Parathyroid adenoma (tissue), 2 donors: ENCODE results near the gene ZNF496.
A peak's percentile ranks its signal among the peaks of the same experiment; 100 is the strongest.

Experiments
- H2AFZ ChIP-seq: fragments of 300-600 bp; sonication (generic); one replicate; pipeline ENCODE4 v1.7.0; 2017; ENCODE audit warnings: antibody characterized with exemption, mild to moderate bottlenecking
- H3K27ac ChIP-seq: fragments of 300-600 bp; sonication (generic); one replicate; pipeline ENCODE4 v1.7.0; 2017
- H3K27me3 ChIP-seq: fragments of 300-600 bp; sonication (generic); one replicate; pipeline ENCODE4 v1.7.0; 2017; ENCODE audit warnings: low read length; ENCODE audit not compliant: control insufficient read depth, insufficient read depth
- H3K36me3 ChIP-seq: fragments of 300-600 bp; sonication (generic); one replicate; pipeline ENCODE4 v1.7.0; 2017; ENCODE audit warnings: low read length; ENCODE audit not compliant: control insufficient read depth, insufficient read depth
- H3K4me1 ChIP-seq: fragments of 300-600 bp; sonication (generic); one replicate; pipeline ENCODE4 v1.7.0; 2017; ENCODE audit warnings: control low read depth
- H3K4me2 ChIP-seq: fragments of 300-600 bp; sonication (generic); one replicate; pipeline ENCODE4 v1.7.0; 2017; ENCODE audit warnings: low read length
- H3K4me3 ChIP-seq: fragments of 300-600 bp; sonication (generic); one replicate; pipeline ENCODE4 v1.7.0; 2017; ENCODE audit warnings: low read depth, low read length
- H3K79me2 ChIP-seq: fragments of 300-600 bp; sonication (generic); one replicate; pipeline ENCODE4 v1.7.0; 2017; ENCODE audit warnings: control low read depth
- H3K9ac ChIP-seq: fragments of 300-600 bp; sonication (generic); one replicate; pipeline ENCODE4 v1.7.0; 2017; ENCODE audit warnings: mild to moderate bottlenecking
- H3K9me3 ChIP-seq: fragments of 300-600 bp; sonication (generic); one replicate; pipeline ENCODE4 v1.7.0; 2017; ENCODE audit warnings: low read length; ENCODE audit not compliant: control insufficient read depth
- TF ChIP-seq, protein P1 (sequence below): fragments of 300-600 bp; sonication (generic); IDR thresholded peaks from one replicate; pipeline ENCODE4 v1.7.0; 2017; ENCODE audit warnings: antibody characterized with exemption, mild to moderate bottlenecking
- donor health status: primary hyperparathyroidism.

Gene ZNF496

DNA sequence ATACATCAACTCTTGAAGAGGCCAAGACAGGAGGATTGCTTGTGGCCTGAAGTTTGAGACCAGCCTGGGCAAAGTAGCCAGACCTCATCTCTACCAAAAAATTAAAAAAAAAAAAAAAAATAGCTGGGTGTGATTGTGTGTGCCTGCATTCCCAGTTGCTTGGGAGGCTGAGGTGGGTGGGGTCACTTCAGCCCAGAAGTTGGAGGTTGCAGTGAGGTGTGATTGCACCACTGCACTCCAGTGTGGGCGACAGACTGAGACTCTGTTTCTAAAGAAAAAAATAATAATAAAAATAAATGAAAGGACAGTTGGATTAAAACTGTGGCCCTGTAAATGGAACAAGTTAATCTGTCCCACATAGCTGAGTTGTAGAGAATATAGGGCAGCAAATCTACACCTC lies 18.9 kb upstream of the ZNF496 start:
- Histone ChIP-seq H3K4me2 (no peak overlapping the region), H3K27ac (no peak overlapping the region), H3K79me2 (no peaks in the 10 kb centered on the region), H3K9ac (no peak overlapping the region), H3K36me3 (no peaks in the 10 kb centered on the region), H3K27me3 (no peaks in the 10 kb centered on the region), H3K4me1 (no peaks in the 10 kb centered on the region), H2AFZ (no peak overlapping the region), H3K4me3 (no peak overlapping the region), H3K9me3 (no peaks in the 10 kb centered on the region)
- TF ChIP-seq, protein P1, sequence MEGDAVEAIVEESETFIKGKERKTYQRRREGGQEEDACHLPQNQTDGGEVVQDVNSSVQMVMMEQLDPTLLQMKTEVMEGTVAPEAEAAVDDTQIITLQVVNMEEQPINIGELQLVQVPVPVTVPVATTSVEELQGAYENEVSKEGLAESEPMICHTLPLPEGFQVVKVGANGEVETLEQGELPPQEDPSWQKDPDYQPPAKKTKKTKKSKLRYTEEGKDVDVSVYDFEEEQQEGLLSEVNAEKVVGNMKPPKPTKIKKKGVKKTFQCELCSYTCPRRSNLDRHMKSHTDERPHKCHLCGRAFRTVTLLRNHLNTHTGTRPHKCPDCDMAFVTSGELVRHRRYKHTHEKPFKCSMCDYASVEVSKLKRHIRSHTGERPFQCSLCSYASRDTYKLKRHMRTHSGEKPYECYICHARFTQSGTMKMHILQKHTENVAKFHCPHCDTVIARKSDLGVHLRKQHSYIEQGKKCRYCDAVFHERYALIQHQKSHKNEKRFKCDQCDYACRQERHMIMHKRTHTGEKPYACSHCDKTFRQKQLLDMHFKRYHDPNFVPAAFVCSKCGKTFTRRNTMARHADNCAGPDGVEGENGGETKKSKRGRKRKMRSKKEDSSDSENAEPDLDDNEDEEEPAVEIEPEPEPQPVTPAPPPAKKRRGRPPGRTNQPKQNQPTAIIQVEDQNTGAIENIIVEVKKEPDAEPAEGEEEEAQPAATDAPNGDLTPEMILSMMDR: no peak

- Histone ChIP-seq H3K9me3 (no peaks in the 10 kb centered on the region), H3K36me3 (no peaks in the 10 kb centered on the region), H3K4me2 (no peak overlapping the region), H3K9ac (no peak overlapping the region), H2AFZ (peak overlapping the region; percentile 11), H3K4me3 (no peak overlapping the region), H3K27ac (no peak overlapping the region), H3K79me2 (no peaks in the 10 kb centered on the region), H3K4me1 (no peaks in the 10 kb centered on the region), H3K27me3 (no peaks in the 10 kb centered on the region)
- TF ChIP-seq, protein P1: no peak
These were observed 16.0 kb upstream of the ZNF496 start for GRCh38 chr1:247347477-247348222.

- TF ChIP-seq, protein P1: no peak
- Histone ChIP-seq H3K4me3 (no peak overlapping the region), H3K27me3 (no peaks in the 10 kb centered on the region), H3K4me2 (no peak overlapping the region), H3K27ac (no peak overlapping the region), H3K9me3 (no peaks in the 10 kb centered on the region), H3K4me1 (no peaks in the 10 kb centered on the region), H3K36me3 (no peaks in the 10 kb centered on the region), H3K9ac (no peak overlapping the region), H2AFZ (no peak overlapping the region), H3K79me2 (no peaks in the 10 kb centered on the region)
These were observed 14.2 kb upstream of the ZNF496 start for GRCh38 chr1:247345881-247346280.

- H3K9ac ChIP-seq: no peak overlapping the region
- H3K4me2 ChIP-seq: no peak overlapping the region
- H3K27ac ChIP-seq: no peak overlapping the region
- no peak overlapping the region for H2AFZ ChIP-seq
- H3K79me2 ChIP-seq: no peaks in the 10 kb centered on the region
- H3K36me3 ChIP-seq: no peaks in the 10 kb centered on the region
- no peaks in the 10 kb centered on the region for H3K4me1 ChIP-seq
- no peak overlapping the region for H3K4me3 ChIP-seq
- TF ChIP-seq, protein P1: no peak
- H3K9me3 ChIP-seq: no peaks in the 10 kb centered on the region
- no peaks in the 10 kb centered on the region for H3K27me3 ChIP-seq
These were observed 12.1 kb upstream of the ZNF496 start for GRCh38 chr1:247343801-247344200.

GRCh38 chr1:247338723-247339275 lies 7.1 kb upstream of the ZNF496 start:
- no peaks in the 10 kb centered on the region for H3K36me3 ChIP-seq
- TF ChIP-seq, protein P1: no peak
- no peak overlapping the region for H3K4me2 ChIP-seq
- H3K9me3 ChIP-seq: no peaks in the 10 kb centered on the region
- no peaks in the 10 kb centered on the region for H3K4me1 ChIP-seq
- H2AFZ ChIP-seq: no peak overlapping the region
- no peak overlapping the region for H3K27ac ChIP-seq
- H3K9ac ChIP-seq: no peak overlapping the region
- H3K79me2 ChIP-seq: no peaks in the 10 kb centered on the region
- H3K4me3 ChIP-seq: no peak overlapping the region
- no peaks in the 10 kb centered on the region for H3K27me3 ChIP-seq
